Measurements from ENCODE around the gene ANAPC16.
"Not testable (repeated sequence)": the region's sequence is repeated elsewhere in the genome, so short reads cannot be mapped to it uniquely, and the experiment has no call there.

ANAPC16 gene

GRCh38 chr10:72211381-72211780 lies 4.4 kb upstream of the ANAPC16 start:
- not testable (repeated sequence) for DNase-seq (ENCODE audit: low read depth in 1 of 2, low spot score in 1 of 2)

GRCh38 chr10:72211832-72212231 lies 4.0 kb upstream of the ANAPC16 start:
- not testable (repeated sequence) for DNase-seq (ENCODE audit: low read depth in 1 of 2, low spot score in 1 of 2)

GRCh38 chr10:72218325-72218724 lies 2.5 kb downstream of the ANAPC16 start:
- DNase-seq (ENCODE audit: low read depth in 1 of 2, low spot score in 1 of 2) = no peak

GRCh38 chr10:72218726-72219125 lies 2.9 kb downstream of the ANAPC16 start:
- no peak for DNase-seq (ENCODE audit: low read depth in 1 of 2, low spot score in 1 of 2)

GRCh38 chr10:72219235-72219814 lies 3.5 kb downstream of the ANAPC16 start:
- DNase-seq (ENCODE audit: low read depth in 1 of 2, low spot score in 1 of 2) = no peak

- no peak for DNase-seq (ENCODE audit: low read depth in 1 of 2, low spot score in 1 of 2)
Measured at GRCh38 chr10:72220637-72221036, 4.8 kb downstream of the ANAPC16 start.

- no peak for DNase-seq (ENCODE audit: low read depth in 1 of 2, low spot score in 1 of 2)
Measured at GRCh38 chr10:72221278-72221677, 5.5 kb downstream of the ANAPC16 start.

- DNase-seq (ENCODE audit: low read depth in 1 of 2, low spot score in 1 of 2) = no peak
Measured at GRCh38 chr10:72223743-72224101, 7.9 kb downstream of the ANAPC16 start.

GRCh38 chr10:72224191-72224590 lies 8.4 kb downstream of the ANAPC16 start:
- DNase-seq (ENCODE audit: low read depth in 1 of 2, low spot score in 1 of 2) = not testable (repeated sequence)

- DNase-seq (ENCODE audit: low read depth in 1 of 2, low spot score in 1 of 2) = no peak
Measured at GRCh38 chr10:72226418-72227027, 10.7 kb downstream of the ANAPC16 start.

GRCh38 chr10:72227826-72228225 lies 12.0 kb downstream of the ANAPC16 start:
- no peak for DNase-seq (ENCODE audit: low read depth in 1 of 2, low spot score in 1 of 2)

- DNase-seq (ENCODE audit: low read depth in 1 of 2, low spot score in 1 of 2) = no peak
Measured at GRCh38 chr10:72228318-72228751, 12.5 kb downstream of the ANAPC16 start.

GRCh38 chr10:72229261-72230251 lies 13.7 kb downstream of the ANAPC16 start:
- no peak for DNase-seq (ENCODE audit: low read depth in 1 of 2, low spot score in 1 of 2)

- no peak for DNase-seq (ENCODE audit: low read depth in 1 of 2, low spot score in 1 of 2)
Measured at GRCh38 chr10:72233621-72234020, 17.8 kb downstream of the ANAPC16 start.

- DNase-seq (ENCODE audit: low read depth in 1 of 2, low spot score in 1 of 2) = no peak
Measured at GRCh38 chr10:72234560-72235095, 18.8 kb downstream of the ANAPC16 start.

- no peak for DNase-seq (ENCODE audit: low read depth in 1 of 2, low spot score in 1 of 2)
Measured at GRCh38 chr10:72235544-72236279, 19.9 kb downstream of the ANAPC16 start.

GRCh38 chr10:72238392-72239175 lies 22.8 kb downstream of the ANAPC16 start:
- no peak for DNase-seq (ENCODE audit: low read depth in 1 of 2, low spot score in 1 of 2)

GRCh38 chr10:72239409-72239808 lies 23.6 kb downstream of the ANAPC16 start:
- DNase-seq (ENCODE audit: low read depth in 1 of 2, low spot score in 1 of 2) = no peak

GRCh38 chr10:72240371-72240770 lies 24.6 kb downstream of the ANAPC16 start:
- DNase-seq (ENCODE audit: low read depth in 1 of 2, low spot score in 1 of 2) = no peak

- DNase-seq (ENCODE audit: low read depth in 1 of 2, low spot score in 1 of 2) = no peak
Measured at GRCh38 chr10:72241691-72242252, 26.0 kb downstream of the ANAPC16 start.

Measured in activated CD4-positive, alpha-beta T cell treated with anti-CD3 and anti-CD28 coated beads, Interleukin-2, amount 50 U/mL, for 24 hours (primary cell).